Subcutaneous adipose tissue (tissue), 4 donors: ENCODE results near the gene CCR5AS. TPM values are rescaled to one million over a fixed set of nuclear protein-coding genes. Genes with fewer than 3 reads are reported as not detected.

Experiments
- total RNA-seq, 4 donors: library from RNA; depleted of rRNA; stranded (reverse); fragments of >200 nt; gene quantifications; one replicate each; pipeline ENCODE4 v1.1.0, GENCODE V29; 2016

The CCR5AS gene

Other genes starting within 250 kb of the CCR5AS start
- gene CCR1, start 198.8 kb downstream of the CCR5AS start, total RNA-seq: 10 to 100 TPM in 3 of 4 donors, 1 to 10 TPM in 1; 8.7 to 81.9 (median 20.1) TPM
- gene CCR3, start 164.6 kb downstream of the CCR5AS start, total RNA-seq: not detected
- gene CCR2, start 53.0 kb downstream of the CCR5AS start, total RNA-seq: 1 to 10 TPM; 1.3 to 3.4 (median 1.8) TPM
- gene CCR5, start 36.1 kb downstream of the CCR5AS start, total RNA-seq: 10 to 100 TPM in 1 of 4 donors, under 1 TPM in 1, not detected in 2; 0.88 to 11.0 TPM
- 10 to 100 TPM in 2 of 4 donors, 1 to 10 TPM in 2; 4.1 to 27.2 (median 17.0) TPM for gene CCRL2, start 193 bp upstream of the CCR5AS start, total RNA-seq
- 10 to 100 TPM in 2 of 4 donors, 1 to 10 TPM in 2; 1.2 to 17.9 (median 7.2) TPM for gene LTF, start 57.8 kb upstream of the CCR5AS start, total RNA-seq
- gene RTP3, start 90.9 kb upstream of the CCR5AS start, total RNA-seq: not detected
- gene LRRC2, start 159.2 kb upstream of the CCR5AS start, total RNA-seq: 1 to 10 TPM; 1.1 to 7.7 (median 5.0) TPM
- not detected for gene FAM240A, start 205.5 kb upstream of the CCR5AS start, total RNA-seq